RKO (cell line): ENCODE measurements around the gene NELFB.

Experiments
- DNase-seq: peaks from one replicate; pipeline ENCODE4 v3.0.0-alpha.2; 2016; ENCODE audit warnings: low spot score

The NELFB gene

GRCh38 chr9:137247135-137247915 is 7.8 kb upstream of the NELFB start:
- no peak for DNase-seq

GRCh38 chr9:137247916-137248175 is 7.3 kb upstream of the NELFB start:
- DNase-seq: no peak

GRCh38 chr9:137250329-137251193 is 4.6 kb upstream of the NELFB start:
- DNase-seq: no peak

GRCh38 chr9:137251194-137251461 is 4.0 kb upstream of the NELFB start, which contains the start of gene STPG3:
Gene STPG3, plus strand, starts transcription at chr9:137251286. Its CDS starts 1 bp downstream, at chr9:137251287.
- DNase-seq: no peak

- no peak for DNase-seq
Observed at GRCh38 chr9:137251490-137252268, 3.4 kb upstream of the NELFB start.

GRCh38 chr9:137252555-137253506 is 2.3 kb upstream of the NELFB start:
- DNase-seq: no peak

GRCh38 chr9:137253717-137254623 is 1.2 kb upstream of the NELFB start:
- DNase-seq: no peak

GRCh38 chr9:137255448-137256114 is 454 bp downstream of the NELFB start:
- peak; percentile 76 for DNase-seq

GRCh38 chr9:137256362-137256761 is 1.2 kb downstream of the NELFB start:
- DNase-seq: no peak

GRCh38 chr9:137256856-137257255 is 1.7 kb downstream of the NELFB start:
- DNase-seq: no peak

- DNase-seq: peak; percentile 67
Observed at GRCh38 chr9:137262173-137262908, 7.2 kb downstream of the NELFB start.

- DNase-seq: no peak
Observed at GRCh38 chr9:137262909-137263285, 7.8 kb downstream of the NELFB start.

- DNase-seq: no peak
Observed at GRCh38 chr9:137263506-137263905, 8.4 kb downstream of the NELFB start.

GRCh38 chr9:137264067-137264466 is 8.9 kb downstream of the NELFB start:
- DNase-seq: no peak

- DNase-seq: no peak
Observed at GRCh38 chr9:137265496-137266161, 10.5 kb downstream of the NELFB start.

- no peak for DNase-seq
Observed at GRCh38 chr9:137266162-137266527, 11.0 kb downstream of the NELFB start.

- no peak for DNase-seq
Observed at GRCh38 chr9:137266585-137267453, 11.7 kb downstream of the NELFB start.

GRCh38 chr9:137267933-137268355 is 12.8 kb downstream of the NELFB start:
- no peak for DNase-seq
